H1 (cell line): ENCODE data around the gene DOCK6. TPM values are rescaled to one million over a fixed set of nuclear protein-coding genes. Genes with fewer than 3 reads are reported as not detected.

ENCODE experiments used
- CTCF ChIA-PET: fragments of 300-600 bp; sonication (Branson Sonifier 250); formaldehyde crosslinking; loops from one replicate; lab custom pipeline; 2021; ENCODE audit not compliant: partially characterized antibody; lab: Charles Lee
- POLR2A ChIA-PET: fragments of 300-600 bp; sonication (Branson Sonifier 250); formaldehyde crosslinking; loops from one replicate; lab custom pipeline; 2021; ENCODE audit warnings: inconsistent platforms; ENCODE audit not compliant: partially characterized antibody; lab: Charles Lee
- DNase-seq, 2 experiments: peaks; one replicate each; pipeline versions ENCODE4 v3.0.0 to v3.0.0-alpha.2; 2010 to 2022; ENCODE audit warnings: low spot score in 2 of 2, low read depth in 1 of 2, mixed read lengths in 1 of 2
- FAIRE-seq: peaks from 2 replicates; lab custom pipeline; 2011; peaks lifted over from hg19 to GRCh38; lab: Jason Lieb, UNC
- H2AFZ ChIP-seq: 2 replicates; pipeline ENCODE4 v1.8.1; 2012; ENCODE audit warnings: low read length, inconsistent platforms
- H2AK5ac ChIP-seq: 2 replicates; pipeline ENCODE4 v1.6.1; 2013; ENCODE audit warnings: low read depth, low read length
- H2BK120ac ChIP-seq: replicated peaks from 2 replicates; pipeline ENCODE3; 2013; ENCODE audit warnings: low read depth, low read length, inconsistent platforms
- H2BK12ac ChIP-seq: 2 replicates; pipeline ENCODE4 v1.6.1; 2013; ENCODE audit warnings: low read depth, low read length
- H2BK15ac ChIP-seq: 2 replicates; pipeline ENCODE4 v1.6.1; 2013; ENCODE audit warnings: low read length
- H2BK20ac ChIP-seq: 2 replicates; pipeline ENCODE4 v1.6.1; 2013; ENCODE audit warnings: low read length
- H2BK5ac ChIP-seq: 2 replicates; pipeline ENCODE4 v1.6.1; 2013; ENCODE audit warnings: low read depth, low read length
- H3K14ac ChIP-seq: 2 replicates; pipeline ENCODE4 v1.6.1; 2013; ENCODE audit warnings: inconsistent platforms; ENCODE audit not compliant: insufficient read length
- H3K18ac ChIP-seq: 2 replicates; pipeline ENCODE4 v1.6.1; 2013; ENCODE audit warnings: low read length; ENCODE audit errors: extremely low read depth
- H3K23ac ChIP-seq: 2 replicates; pipeline ENCODE4 v1.6.1; 2013; ENCODE audit warnings: inconsistent platforms; ENCODE audit not compliant: insufficient read length
- H3K23me2 ChIP-seq: 2 replicates; pipeline ENCODE4 v1.6.1; 2013; ENCODE audit warnings: low read depth, low read length
- H3K27ac ChIP-seq: 2 replicates; pipeline ENCODE4 v1.6.1; 2011; ENCODE audit warnings: low read depth, low read length, inconsistent platforms
- H3K27me3 ChIP-seq, 4 experiments: replicated peaks in 1 of 4; 1 replicate in 1 of 4; 2 replicates in 3 of 4; pipeline versions ENCODE4 v1.6.1 to v1.8.1; 2011 to 2013; ENCODE audit warnings: low read length in 3 of 4, mild to moderate bottlenecking in 3 of 4, inconsistent platforms in 2 of 4, mixed read lengths in 2 of 4, moderate library complexity in 1 of 4; ENCODE audit not compliant: control insufficient read depth in 3 of 4, insufficient read depth in 3 of 4; ENCODE audit errors: extremely low read depth in 1 of 4
- H3K36me3 ChIP-seq, 4 experiments: 2 replicates each; pipeline versions ENCODE4 v1.6.1 to v1.8.1; 2011 to 2013; ENCODE audit warnings: mild to moderate bottlenecking in 4 of 4, low read length in 3 of 4, moderate library complexity in 2 of 4, control low read depth in 1 of 4, inconsistent platforms in 1 of 4; ENCODE audit not compliant: insufficient read depth in 4 of 4, control insufficient read depth in 2 of 4
- H3K4ac ChIP-seq: replicated peaks from 2 replicates; pipeline ENCODE3; 2013; ENCODE audit warnings: low read length, low read depth, mixed read lengths, inconsistent platforms; ENCODE audit not compliant: insufficient read length
- H3K4me1 ChIP-seq, 4 experiments: replicated peaks in 1 of 4; 1 replicate in 1 of 4; 2 replicates in 3 of 4; pipeline versions ENCODE4 v1.6.1 to v1.8.1; 2011 to 2013; ENCODE audit warnings: low read length in 3 of 4, inconsistent platforms in 2 of 4, mixed read lengths in 1 of 4; ENCODE audit not compliant: insufficient read depth in 4 of 4, control insufficient read depth in 3 of 4
- H3K4me2 ChIP-seq, 2 experiments: 2 replicates each; pipeline versions ENCODE4 v1.6.1 to v1.8.1; 2011 to 2013; ENCODE audit warnings: low read depth in 2 of 2, low read length in 2 of 2, control low read depth in 1 of 2, inconsistent platforms in 1 of 2, mild to moderate bottlenecking in 1 of 2; ENCODE audit not compliant: insufficient read depth in 1 of 2
- H3K4me3 ChIP-seq, 4 experiments: fragments of 200-600, 300-600 bp in 1 of 4; sonication (generic), shearing (Covaris generic), sonication (Bioruptor Twin) in 1 of 4; 2 replicates each; pipeline versions ENCODE4 v1.5.1 to v1.8.1; 2011 to 2016; ENCODE audit warnings: low read length in 4 of 4, low read depth in 3 of 4, control low read depth in 2 of 4, inconsistent platforms in 2 of 4, mild to moderate bottlenecking in 2 of 4, mixed read lengths in 1 of 4, moderate library complexity in 1 of 4; ENCODE audit not compliant: insufficient read depth in 2 of 4; ENCODE audit errors: extremely low read depth in 1 of 4
- H3K56ac ChIP-seq: replicated peaks from 2 replicates; pipeline ENCODE3; 2013; ENCODE audit warnings: low read depth, mild to moderate bottlenecking, mixed read lengths, low read length, inconsistent platforms; ENCODE audit not compliant: insufficient read length
- H3K79me1 ChIP-seq: 2 replicates; pipeline ENCODE4 v1.6.1; 2013; ENCODE audit warnings: low read depth, low read length, control low read depth
- H3K79me2 ChIP-seq, 2 experiments: 2 replicates each; pipeline versions ENCODE4 v1.6.1 to v1.8.1; 2012 to 2013; ENCODE audit warnings: low read length in 2 of 2, mild to moderate bottlenecking in 2 of 2, inconsistent platforms in 1 of 2; ENCODE audit not compliant: insufficient read depth in 2 of 2, control insufficient read depth in 1 of 2
- H3K9ac ChIP-seq, 4 experiments: replicated peaks in 1 of 4; 1 replicate in 1 of 4; 2 replicates in 3 of 4; pipeline versions ENCODE4 v1.6.1 to v1.8.1; 2011 to 2013; ENCODE audit warnings: low read depth in 3 of 4, low read length in 3 of 4, control low read depth in 2 of 4, mild to moderate bottlenecking in 2 of 4, moderate library complexity in 2 of 4, inconsistent platforms in 1 of 4; ENCODE audit errors: extremely low read depth in 1 of 4
- H3K9me3 ChIP-seq, 2 experiments: 2 replicates each; pipeline versions ENCODE4 v1.6.1 to v1.8.1; 2012 to 2013; ENCODE audit warnings: mild to moderate bottlenecking in 2 of 2, moderate library complexity in 2 of 2, control low read depth in 1 of 2, inconsistent platforms in 1 of 2, low read depth in 1 of 2, low read length in 1 of 2, mixed read lengths in 1 of 2; ENCODE audit not compliant: insufficient read depth in 2 of 2
- H4K20me1 ChIP-seq, 2 experiments: replicated peaks in 1 of 2; 2 replicates each; pipeline versions ENCODE3 to v1.8.1; 2011 to 2013; ENCODE audit warnings: inconsistent platforms in 2 of 2, low read length in 2 of 2, mild to moderate bottlenecking in 1 of 2; ENCODE audit not compliant: insufficient read depth in 2 of 2, control insufficient read depth in 1 of 2
- H4K5ac ChIP-seq: 2 replicates; pipeline ENCODE4 v1.6.1; 2013; ENCODE audit warnings: low read length, low read depth, mixed read lengths, inconsistent platforms; ENCODE audit not compliant: insufficient read length
- H4K8ac ChIP-seq: 2 replicates; pipeline ENCODE4 v1.8.0; 2013; ENCODE audit warnings: mild to moderate bottlenecking, moderate library complexity, low read length, inconsistent platforms; ENCODE audit not compliant: insufficient read depth; ENCODE audit errors: extremely low read depth
- H4K91ac ChIP-seq: replicated peaks from 2 replicates; pipeline ENCODE3; 2013; ENCODE audit warnings: low read length, mixed read lengths, inconsistent platforms; ENCODE audit not compliant: insufficient read length
- ATF2 ChIP-seq: IDR thresholded peaks from 2 replicates; pipeline ENCODE4 v1.6.1; 2012; ENCODE audit warnings: low read length, inconsistent platforms
- BACH1 ChIP-seq: IDR thresholded peaks from 2 replicates; pipeline ENCODE4 v1.6.1; 2012; ENCODE audit warnings: low read length, improper control_type of control experiment
- E2F6 ChIP-seq: IDR thresholded peaks from 2 replicates; pipeline ENCODE4 v1.6.1; 2012; ENCODE audit warnings: inconsistent platforms
- NANOG ChIP-seq: IDR thresholded peaks from 2 replicates; pipeline ENCODE4 v1.6.1; 2011; ENCODE audit warnings: low read length, low read depth, mild to moderate bottlenecking, inconsistent platforms; ENCODE audit not compliant: insufficient read depth, poor library complexity, severe bottlenecking
- NRF1 ChIP-seq: IDR thresholded peaks from 2 replicates; pipeline ENCODE4 v1.6.1; 2011; ENCODE audit warnings: mild to moderate bottlenecking, low read depth, low read length, improper control_type of control experiment
- RFX5 ChIP-seq: IDR thresholded peaks from 2 replicates; pipeline ENCODE4 v1.6.1; 2011; ENCODE audit warnings: low read depth, low read length, improper control_type of control experiment, borderline replicate concordance
- TBP ChIP-seq: IDR thresholded peaks from 2 replicates; pipeline ENCODE4 v1.6.1; 2011; ENCODE audit warnings: low read depth, low read length, improper control_type of control experiment
- USF2 ChIP-seq: IDR thresholded peaks from 2 replicates; pipeline ENCODE4 v1.6.1; 2011; ENCODE audit warnings: low read length, improper control_type of control experiment
- WGBS, 2 experiments: shearing (Covaris generic) in 1 of 2; methylation state at CpG; one replicate each; pipeline versions ENCODE4 v1.1.6 to v1.1.7; 2013 to 2015; ENCODE audit warnings: low lambda C conversion rate in 2 of 2, mixed read lengths in 2 of 2, inconsistent platforms in 1 of 2, low coverage in 1 of 2, missing lambda C conversion rate in 1 of 2; ENCODE audit not compliant: insufficient replicate concordance in 2 of 2, insufficient coverage in 1 of 2, insufficient read length in 1 of 2; ENCODE audit errors: extremely low coverage in 1 of 2, missing lambda C conversion rate in 1 of 2; 5-methylcytosine and 5-hydroxymethylcytosine counted together
- polyA plus RNA-seq, 7 experiments: library from polyadenylated mRNA; depleted of rRNA in 3 of 7; stranded (reverse) in 5 of 7; unstranded in 2 of 7; fragments of >200 nt in 5 of 7; fragments of 200-250 nt in 2 of 7; gene quantifications; 1 replicate in 5 of 7; 2 replicates in 1 of 7; 4 replicates in 1 of 7; pipeline versions ENCODE4 v1.2.1 to v1.2.3, GENCODE V29; 2011 to 2013; ENCODE audit warnings: missing spikeins in 2 of 7, mixed read lengths in 2 of 7
- total RNA-seq: library from RNA; stranded (reverse); fragmentation: NEBNext Ultra II Directional; extraction: Animal tissue kit (Norgen Biotek cat#: 25700); gene quantifications from 2 replicates; pipeline ENCODE4 v1.2.1, GENCODE V29; 2021

DOCK6 gene
- total and polyA plus RNA-seq, 2 of the 8 experiments (the other 6 are each of a cell fraction or from before 2014, with no cell fraction given), result 25.5 to 54.7 TPM

- DNase-seq (peak in 1 of 2 experiments; percentile 63), FAIRE-seq (no peak)
- peak overlapping the region; percentile 13 for H3K4ac ChIP-seq
- H4K5ac ChIP-seq, result no peak overlapping the region
- no peaks in the 10 kb centered on the region for H3K36me3 ChIP-seq
- H3K4me2 ChIP-seq, result no peak overlapping the region
- peak overlapping the region; percentile 11; the same call in 1 of the 2 replicates for H2BK12ac ChIP-seq
- no peak overlapping the region for H3K27ac ChIP-seq
- H2BK20ac ChIP-seq, result no peak overlapping the region
- no peaks in the 10 kb centered on the region for H3K9me3 ChIP-seq
- H2BK15ac ChIP-seq, result peak overlapping the region; percentile 34; the same call in 1 of the 2 replicates
- 0 out of 2 replicates have a peak overlapping the region, but pooled peaks have one; percentile 74 for H4K8ac ChIP-seq
- H2AK5ac ChIP-seq, result no peak overlapping the region
- H3K79me1 ChIP-seq, result no peaks in the 10 kb centered on the region
- no peak overlapping the region for H3K14ac ChIP-seq
- no peaks in the 10 kb centered on the region; the same call in 1 of the 2 replicates for H3K23me2 ChIP-seq
- H3K79me2 ChIP-seq, result 0 out of 4 replicates have a peak, but pooled peaks cover 0 to 6% of the 10 kb centered on the region in 2 experiments
- no peak overlapping the region for H3K4me3 ChIP-seq
- H4K20me1 ChIP-seq, result no peaks in the 10 kb centered on the region
- H3K27me3 ChIP-seq, result no peaks in the 10 kb centered on the region
- no peak overlapping the region; a peak in 1 of 7 replicates for H3K9ac ChIP-seq
- ChIA-PET CTCF (interaction anchor here (0.5 to 2.3 kb wide), 7 partner anchors 9 to 122 kb away, joined by 3 to 16 read pairs (median 3); no protein-coding TSS in a partner anchor), POLR2A (no interaction called here)
- H3K56ac ChIP-seq, result no peak overlapping the region
- no peak overlapping the region for H3K18ac ChIP-seq
- H2BK5ac ChIP-seq, result no peak overlapping the region
- H3K23ac ChIP-seq, result no peak overlapping the region
- H3K4me1 ChIP-seq, result peaks cover 0 to 9% (median 3%) of the 10 kb centered on the region in 4 experiments; a peak in 5 of 7 replicates
- peak overlapping the region; percentile 9; the same call in 1 of the 2 replicates for H2AFZ ChIP-seq
- 82% methylated on average over 17 of the region's 19 CpGs; no CpG with 5 or more reads in 1 of the 2 experiments for WGBS, 2 experiments
- no peak overlapping the region for H4K91ac ChIP-seq
- H2BK120ac ChIP-seq, result peak overlapping the region; percentile 21
- TF ChIP-seq NRF1 (no peak), E2F6 (0 out of 2 replicates have a peak, but pooled peaks have one; percentile 28), RFX5 (no peak), TBP (no peak), USF2 (peak; percentile 47; the same call in 1 of the 2 replicates), NANOG (no peak), ATF2 (no peak), BACH1 (no peak)
These were observed 2.3 kb upstream of the DOCK6 start for GRCh38 chr19:11264452-11265176.
